Transverse colon (tissue), 3 donors: ENCODE data around the gene ANKRD2.

ENCODE experiments used
- POLR2A ChIP-seq: fragments of 450-650 bp; IDR thresholded peaks from one replicate; pipeline ENCODE4 v1.6.1; 2016; ENCODE audit warnings: antibody characterized with exemption, mild to moderate bottlenecking, moderate library complexity
- TF ChIP-seq, protein P1 (sequence below), 5 experiments: fragments of 200-600 bp in 3 of 5; fragments of 450-650 bp in 2 of 5; sonication (generic) in 3 of 5; IDR thresholded peaks; 1 replicate in 2 of 5; 2 replicates in 3 of 5; pipeline ENCODE4 v1.5.1; 2016 to 2017; ENCODE audit warnings: antibody characterized with exemption in 5 of 5, inconsistent platforms in 3 of 5, mild to moderate bottlenecking in 2 of 5, moderate library complexity in 1 of 5

DNA sequence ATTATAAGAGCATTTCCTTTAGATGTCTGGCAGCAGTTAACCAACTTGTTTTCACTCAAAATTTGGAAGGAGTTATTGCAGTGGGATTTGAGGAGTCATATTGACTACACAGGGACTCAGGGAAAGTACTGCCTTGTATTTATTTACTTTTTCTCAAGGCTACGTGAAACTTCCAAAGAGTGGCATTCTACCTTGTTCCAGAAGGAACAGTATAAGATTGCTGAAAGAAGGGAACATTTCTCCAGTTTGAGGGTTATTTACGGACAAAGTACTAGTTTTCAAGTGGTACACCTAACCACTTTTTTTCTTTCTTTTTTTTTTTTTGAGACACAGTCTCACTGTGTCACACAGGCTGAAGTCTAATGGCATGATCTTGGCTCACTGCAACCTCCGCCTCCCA is 55.6 kb downstream of the ANKRD2 start:
- no peak for TF ChIP-seq POLR2A
- TF ChIP-seq, protein P1, sequence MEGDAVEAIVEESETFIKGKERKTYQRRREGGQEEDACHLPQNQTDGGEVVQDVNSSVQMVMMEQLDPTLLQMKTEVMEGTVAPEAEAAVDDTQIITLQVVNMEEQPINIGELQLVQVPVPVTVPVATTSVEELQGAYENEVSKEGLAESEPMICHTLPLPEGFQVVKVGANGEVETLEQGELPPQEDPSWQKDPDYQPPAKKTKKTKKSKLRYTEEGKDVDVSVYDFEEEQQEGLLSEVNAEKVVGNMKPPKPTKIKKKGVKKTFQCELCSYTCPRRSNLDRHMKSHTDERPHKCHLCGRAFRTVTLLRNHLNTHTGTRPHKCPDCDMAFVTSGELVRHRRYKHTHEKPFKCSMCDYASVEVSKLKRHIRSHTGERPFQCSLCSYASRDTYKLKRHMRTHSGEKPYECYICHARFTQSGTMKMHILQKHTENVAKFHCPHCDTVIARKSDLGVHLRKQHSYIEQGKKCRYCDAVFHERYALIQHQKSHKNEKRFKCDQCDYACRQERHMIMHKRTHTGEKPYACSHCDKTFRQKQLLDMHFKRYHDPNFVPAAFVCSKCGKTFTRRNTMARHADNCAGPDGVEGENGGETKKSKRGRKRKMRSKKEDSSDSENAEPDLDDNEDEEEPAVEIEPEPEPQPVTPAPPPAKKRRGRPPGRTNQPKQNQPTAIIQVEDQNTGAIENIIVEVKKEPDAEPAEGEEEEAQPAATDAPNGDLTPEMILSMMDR (IDR thresholded peaks at IDR 0.05), result no peak
